Measurements from ENCODE around the gene ANAPC1.

Gene ANAPC1

GRCh38 chr2:111883661-111884591 lies at the start of gene ANAPC1:
TSS of gene ANAPC1 (minus strand) at chr2:111884193. CDS start at chr2:111880825, 3,368 bp downstream.
- H3K4me3 ChIP-seq (ENCODE audit: low read length), result peak within 1 kb of the TSS; percentile 84
- peak within 1 kb of the TSS; percentile 68 for H3K9ac ChIP-seq (ENCODE audit: low read length)
- peak within 1 kb of the TSS; percentile 67 for H3K27ac ChIP-seq (ENCODE audit: low read depth, low read length)
- no peaks in the 10 kb centered on the region for H3K4me1 ChIP-seq (ENCODE audit: control insufficient read depth, insufficient read depth, low read length)
- H3K36me3 ChIP-seq (ENCODE audit: control insufficient read depth, insufficient read depth, low read length), result no peaks in the 10 kb centered on the region
- H3K27me3 ChIP-seq (ENCODE audit: control insufficient read depth, insufficient read depth, low read length), result no peaks in the 10 kb centered on the region

- H3K4me3 ChIP-seq (ENCODE audit: low read length), result no peak overlapping the region
- H3K4me1 ChIP-seq (ENCODE audit: control insufficient read depth, insufficient read depth, low read length), result no peaks in the 10 kb centered on the region
- no peak overlapping the region for H3K9ac ChIP-seq (ENCODE audit: low read length)
- no peaks in the 10 kb centered on the region for H3K36me3 ChIP-seq (ENCODE audit: control insufficient read depth, insufficient read depth, low read length)
- no peaks in the 10 kb centered on the region for H3K27me3 ChIP-seq (ENCODE audit: control insufficient read depth, insufficient read depth, low read length)
- no peak overlapping the region for H3K27ac ChIP-seq (ENCODE audit: low read depth, low read length)
These were observed 48.9 kb upstream of the ANAPC1 start for GRCh38 chr2:111932841-111933291.

GRCh38 chr2:111930875-111931274 lies 46.9 kb upstream of the ANAPC1 start:
- Histone ChIP-seq H3K27me3 (ENCODE audit: control insufficient read depth, insufficient read depth, low read length) (no peaks in the 10 kb centered on the region), H3K36me3 (ENCODE audit: control insufficient read depth, insufficient read depth, low read length) (no peaks in the 10 kb centered on the region), H3K27ac (ENCODE audit: low read depth, low read length) (no peak overlapping the region), H3K4me1 (ENCODE audit: control insufficient read depth, insufficient read depth, low read length) (no peaks in the 10 kb centered on the region), H3K9ac (ENCODE audit: low read length) (no peak overlapping the region), H3K4me3 (ENCODE audit: low read length) (no peak overlapping the region)

- H3K27me3 ChIP-seq (ENCODE audit: control insufficient read depth, insufficient read depth, low read length), result no peaks in the 10 kb centered on the region
- H3K4me1 ChIP-seq (ENCODE audit: control insufficient read depth, insufficient read depth, low read length), result no peaks in the 10 kb centered on the region
- no peak overlapping the region for H3K9ac ChIP-seq (ENCODE audit: low read length)
- H3K36me3 ChIP-seq (ENCODE audit: control insufficient read depth, insufficient read depth, low read length), result no peaks in the 10 kb centered on the region
- no peak overlapping the region for H3K4me3 ChIP-seq (ENCODE audit: low read length)
- no peak overlapping the region for H3K27ac ChIP-seq (ENCODE audit: low read depth, low read length)
These were observed 46.4 kb upstream of the ANAPC1 start for GRCh38 chr2:111930409-111930808.

- Histone ChIP-seq H3K36me3 (ENCODE audit: control insufficient read depth, insufficient read depth, low read length) (no peaks in the 10 kb centered on the region), H3K4me1 (ENCODE audit: control insufficient read depth, insufficient read depth, low read length) (no peaks in the 10 kb centered on the region), H3K9ac (ENCODE audit: low read length) (no peak overlapping the region), H3K27me3 (ENCODE audit: control insufficient read depth, insufficient read depth, low read length) (no peaks in the 10 kb centered on the region), H3K27ac (ENCODE audit: low read depth, low read length) (no peak overlapping the region), H3K4me3 (ENCODE audit: low read length) (no peak overlapping the region)
These were observed 43.7 kb upstream of the ANAPC1 start for GRCh38 chr2:111927723-111928122.

- Histone ChIP-seq H3K9ac (ENCODE audit: low read length) (no peak overlapping the region), H3K4me1 (ENCODE audit: control insufficient read depth, insufficient read depth, low read length) (no peaks in the 10 kb centered on the region)
These were observed 40.7 kb upstream of the ANAPC1 start for GRCh38 chr2:111924617-111925107.

GRCh38 chr2:111923276-111923804 lies 39.3 kb upstream of the ANAPC1 start:
- Histone ChIP-seq H3K27ac (ENCODE audit: low read depth, low read length) (no peak overlapping the region), H3K36me3 (ENCODE audit: control insufficient read depth, insufficient read depth, low read length) (no peaks in the 10 kb centered on the region), H3K9ac (ENCODE audit: low read length) (no peak overlapping the region), H3K4me1 (ENCODE audit: control insufficient read depth, insufficient read depth, low read length) (no peaks in the 10 kb centered on the region), H3K27me3 (ENCODE audit: control insufficient read depth, insufficient read depth, low read length) (no peaks in the 10 kb centered on the region), H3K4me3 (ENCODE audit: low read length) (no peak overlapping the region)

More at GRCh38 chr2:111924617-111925107, 40.7 kb upstream of the ANAPC1 start:
- no peak overlapping the region for H3K4me3 ChIP-seq (ENCODE audit: low read length)
- H3K36me3 ChIP-seq (ENCODE audit: control insufficient read depth, insufficient read depth, low read length), result no peaks in the 10 kb centered on the region
- H3K27ac ChIP-seq (ENCODE audit: low read depth, low read length), result no peak overlapping the region
- no peaks in the 10 kb centered on the region for H3K27me3 ChIP-seq (ENCODE audit: control insufficient read depth, insufficient read depth, low read length)

- H3K27me3 ChIP-seq (ENCODE audit: control insufficient read depth, insufficient read depth, low read length), result no peaks in the 10 kb centered on the region
- no peak overlapping the region for H3K4me3 ChIP-seq (ENCODE audit: low read length)
- H3K4me1 ChIP-seq (ENCODE audit: control insufficient read depth, insufficient read depth, low read length), result no peaks in the 10 kb centered on the region
- H3K27ac ChIP-seq (ENCODE audit: low read depth, low read length), result no peak overlapping the region
- no peak overlapping the region for H3K9ac ChIP-seq (ENCODE audit: low read length)
- no peaks in the 10 kb centered on the region for H3K36me3 ChIP-seq (ENCODE audit: control insufficient read depth, insufficient read depth, low read length)
These were observed 36.0 kb upstream of the ANAPC1 start for GRCh38 chr2:111919794-111920608.

- H3K27ac ChIP-seq (ENCODE audit: low read depth, low read length), result no peak overlapping the region
- no peaks in the 10 kb centered on the region for H3K27me3 ChIP-seq (ENCODE audit: control insufficient read depth, insufficient read depth, low read length)
- H3K4me1 ChIP-seq (ENCODE audit: control insufficient read depth, insufficient read depth, low read length), result no peaks in the 10 kb centered on the region
- H3K9ac ChIP-seq (ENCODE audit: low read length), result no peak overlapping the region
- H3K36me3 ChIP-seq (ENCODE audit: control insufficient read depth, insufficient read depth, low read length), result no peaks in the 10 kb centered on the region
- no peak overlapping the region for H3K4me3 ChIP-seq (ENCODE audit: low read length)
These were observed 35.4 kb upstream of the ANAPC1 start for GRCh38 chr2:111919365-111919764.

GRCh38 chr2:111918383-111918806 lies 34.4 kb upstream of the ANAPC1 start:
- Histone ChIP-seq H3K27me3 (ENCODE audit: control insufficient read depth, insufficient read depth, low read length) (no peaks in the 10 kb centered on the region), H3K4me3 (ENCODE audit: low read length) (no peak overlapping the region), H3K9ac (ENCODE audit: low read length) (no peak overlapping the region), H3K27ac (ENCODE audit: low read depth, low read length) (no peak overlapping the region), H3K4me1 (ENCODE audit: control insufficient read depth, insufficient read depth, low read length) (no peaks in the 10 kb centered on the region), H3K36me3 (ENCODE audit: control insufficient read depth, insufficient read depth, low read length) (no peaks in the 10 kb centered on the region)

- no peak overlapping the region for H3K4me3 ChIP-seq (ENCODE audit: low read length)
- no peaks in the 10 kb centered on the region for H3K4me1 ChIP-seq (ENCODE audit: control insufficient read depth, insufficient read depth, low read length)
- no peaks in the 10 kb centered on the region for H3K27me3 ChIP-seq (ENCODE audit: control insufficient read depth, insufficient read depth, low read length)
- no peak overlapping the region for H3K9ac ChIP-seq (ENCODE audit: low read length)
- H3K36me3 ChIP-seq (ENCODE audit: control insufficient read depth, insufficient read depth, low read length), result no peaks in the 10 kb centered on the region
- no peak overlapping the region for H3K27ac ChIP-seq (ENCODE audit: low read depth, low read length)
These were observed 33.1 kb upstream of the ANAPC1 start for GRCh38 chr2:111917106-111917505.

- Histone ChIP-seq H3K27me3 (ENCODE audit: control insufficient read depth, insufficient read depth, low read length) (no peaks in the 10 kb centered on the region), H3K4me3 (ENCODE audit: low read length) (no peak overlapping the region), H3K4me1 (ENCODE audit: control insufficient read depth, insufficient read depth, low read length) (no peaks in the 10 kb centered on the region), H3K36me3 (ENCODE audit: control insufficient read depth, insufficient read depth, low read length) (no peaks in the 10 kb centered on the region), H3K27ac (ENCODE audit: low read depth, low read length) (no peak overlapping the region), H3K9ac (ENCODE audit: low read length) (no peak overlapping the region)
These were observed 28.6 kb upstream of the ANAPC1 start for GRCh38 chr2:111912547-111912946.

Measured in rectal smooth muscle tissue (tissue), 1 donor.